ENCODE results near the gene SAMD1. TPM values are rescaled to one million over a fixed set of nuclear protein-coding genes. Genes with fewer than 3 reads are reported as not detected.

Gene SAMD1
- total RNA-seq, 1 donor from 2014 or later = 9.4 TPM

GRCh38 chr19:14116918-14117578, 26.5 kb upstream of the SAMD1 start:
- intact Hi-C loops (cut with DNase I) = loop anchor here (1.0 to 5.0 kb wide), 4 partner anchors 36 to 370 kb away; partner anchors contain the start of genes DCAF15 and RFX1
- DNase-seq (ENCODE audit: low spot score in 2 of 2) = no peak
- H3K4me3 ChIP-seq = peak overlapping the region; percentile 71 to 96
- TF ChIP-seq CTCF (IDR thresholded peaks at IDR 0.05) = no peak
- H3K4me1 ChIP-seq = peaks cover 30 to 58% of the 10 kb centered on the region in 2 donors
- no peaks in the 10 kb centered on the region for H3K36me3 ChIP-seq
- H3K27ac ChIP-seq = peak overlapping the region; percentile 84 to 85
- H3K9me3 ChIP-seq = no peaks in the 10 kb centered on the region
- H3K27me3 ChIP-seq = no peaks in the 10 kb centered on the region

GRCh38 chr19:14116525-14116917, 26.0 kb upstream of the SAMD1 start:
- Histone ChIP-seq H3K36me3 (no peaks in the 10 kb centered on the region), H3K9me3 (no peaks in the 10 kb centered on the region), H3K27ac (peak overlapping the region; percentile 84 to 85), H3K27me3 (no peaks in the 10 kb centered on the region), H3K4me3 (peak overlapping the region; percentile 71 to 96), H3K4me1 (peaks cover 31 to 63% of the 10 kb centered on the region in 2 donors)
- no peak for TF ChIP-seq CTCF (IDR thresholded peaks at IDR 0.05)
- intact Hi-C loops (cut with DNase I) = loop anchor here (2.0 to 5.0 kb wide), 3 partner anchors 36 to 164 kb away; partner anchors contain the start of genes DCAF15 and RFX1
- DNase-seq (ENCODE audit: low spot score in 2 of 2) = no peak

GRCh38 chr19:14115756-14116155, 25.2 kb upstream of the SAMD1 start:
- DNase-seq (ENCODE audit: low spot score in 2 of 2) = no peak
- intact Hi-C loops (cut with DNase I) = loop anchor here (2.0 to 5.0 kb wide), 3 partner anchors 35 to 163 kb away; partner anchors contain the start of genes DCAF15 and RFX1
- H3K27ac ChIP-seq = peak overlapping the region; percentile 84 to 85
- H3K4me1 ChIP-seq = peaks cover 31 to 67% of the 10 kb centered on the region in 2 donors
- TF ChIP-seq CTCF (IDR thresholded peaks at IDR 0.05) = no peak
- H3K36me3 ChIP-seq = no peaks in the 10 kb centered on the region
- no peaks in the 10 kb centered on the region for H3K27me3 ChIP-seq
- no peaks in the 10 kb centered on the region for H3K9me3 ChIP-seq
- peak overlapping the region; percentile 13 to 96 for H3K4me3 ChIP-seq

GRCh38 chr19:14114854-14115253, 24.3 kb upstream of the SAMD1 start:
- no peak for DNase-seq (ENCODE audit: low spot score in 2 of 2)
- H3K4me1 ChIP-seq = peaks cover 31 to 72% of the 10 kb centered on the region in 2 donors
- H3K27ac ChIP-seq = peak overlapping the region; percentile 85 to 90
- no peaks in the 10 kb centered on the region for H3K27me3 ChIP-seq
- peak; percentile 22 to 52 (median 37) for TF ChIP-seq CTCF (IDR thresholded peaks at IDR 0.05)
- peak overlapping the region in 1 of 2 donors; percentile 6 for H3K4me3 ChIP-seq
- H3K36me3 ChIP-seq = no peaks in the 10 kb centered on the region
- H3K9me3 ChIP-seq = no peaks in the 10 kb centered on the region
- intact Hi-C loops (cut with DNase I) = loop anchor here (5.0 kb wide), 2 partner anchors 108 to 163 kb away; partner anchors contain the start of genes DCAF15 and RFX1

- no peaks in the 10 kb centered on the region for H3K9me3 ChIP-seq
- peaks cover 29 to 69% of the 10 kb centered on the region in 2 donors for H3K4me1 ChIP-seq
- H3K27ac ChIP-seq = peak overlapping the region; percentile 85 to 90
- no peaks in the 10 kb centered on the region for H3K27me3 ChIP-seq
- H3K36me3 ChIP-seq = no peaks in the 10 kb centered on the region
- intact Hi-C loops (cut with DNase I) = no loop called here
- no peak for TF ChIP-seq CTCF (IDR thresholded peaks at IDR 0.05)
- DNase-seq (ENCODE audit: low spot score in 2 of 2) = no peak
- peak overlapping the region in 1 of 2 donors; percentile 6 for H3K4me3 ChIP-seq
Observed at GRCh38 chr19:14114439-14114838, 23.9 kb upstream of the SAMD1 start.
